HepG2 (cell line): ENCODE data around the gene SLFN12. TPM values are rescaled to one million over a fixed set of nuclear protein-coding genes. Genes with fewer than 3 reads are reported as not detected.

Experiments
- ATAC-seq: fragments of 200-7000 bp; cut with Tn5 transposase; 3 replicates; pipeline ENCODE4 v1.9.1; 2020; ENCODE audit warnings: mild to moderate bottlenecking, moderate library complexity
- BruUV-seq: library from RNA; stranded (reverse); fragments of 400-500 nt; replicated peaks from 2 replicates; lab custom pipeline; 2021; lab: Mats Ljungman, UMichigan
- CTCF ChIA-PET: fragments of 300-600 bp; formaldehyde crosslinking; extraction: SDS; loops from one replicate; lab custom pipeline; 2021; ENCODE audit warnings: low total read pairs, inconsistent platforms, low intra/inter-chr PET ratio; lab: Yijun Ruan, JAX
- POLR2A ChIA-PET: fragments of 350-600 bp; sonication (Branson Sonifier 250); formaldehyde crosslinking; loops from one replicate; lab custom pipeline; 2020; ENCODE audit warnings: antibody characterized with exemption, inconsistent platforms; lab: Yijun Ruan, JAX
- DNase-seq: peaks from one replicate; pipeline ENCODE4 v3.0.0-alpha.2; 2015; ENCODE audit warnings: low spot score
- FAIRE-seq: peaks from 3 replicates; lab custom pipeline; 2011; peaks lifted over from hg19 to GRCh38; lab: Jason Lieb, UNC
- H2AFZ ChIP-seq: one replicate; pipeline ENCODE4 v1.6.1; 2011; ENCODE audit warnings: low read length, inconsistent platforms
- H3K27ac ChIP-seq: fragments of 300-600 bp; 3 replicates; pipeline ENCODE4 v1.8.0; 2011; ENCODE audit warnings: mixed run types, mild to moderate bottlenecking, mixed read lengths, low read length, inconsistent platforms; ENCODE audit not compliant: insufficient read depth; ENCODE audit errors: extremely low read length
- H3K27me3 ChIP-seq, 2 experiments: fragments of 200-600 bp in 1 of 2; 2 replicates in 1 of 2; 3 replicates in 1 of 2; pipeline versions ENCODE4 v1.6.0 to v1.8.0; 2011; ENCODE audit warnings: low read length in 2 of 2, mild to moderate bottlenecking in 2 of 2, moderate library complexity in 2 of 2, inconsistent platforms in 1 of 2; ENCODE audit not compliant: insufficient read depth in 2 of 2, control insufficient read depth in 1 of 2
- H3K36me3 ChIP-seq, 2 experiments: fragments of 200-600 bp in 1 of 2; replicated peaks in 1 of 2; 2 replicates in 1 of 2; 3 replicates in 1 of 2; pipeline versions ENCODE4 v1.5.1 to v1.8.0; 2011; ENCODE audit warnings: low read length in 2 of 2, inconsistent platforms in 1 of 2; ENCODE audit not compliant: insufficient read depth in 2 of 2, control insufficient read depth in 1 of 2
- H3K4me1 ChIP-seq: 2 replicates; pipeline ENCODE4 v1.5.1; 2012; ENCODE audit warnings: low read length, inconsistent platforms; ENCODE audit not compliant: insufficient read depth
- H3K4me2 ChIP-seq: 2 replicates; pipeline ENCODE4 v1.6.0; 2011; ENCODE audit warnings: low read depth, low read length, inconsistent platforms
- H3K4me3 ChIP-seq, 3 experiments: fragments of 200-600 bp in 1 of 3; sonication (generic), shearing (Covaris generic) in 1 of 3; replicated peaks in 1 of 3; 2 replicates each; pipeline ENCODE4 v1.5.1; 2011 to 2016; ENCODE audit warnings: low read length in 3 of 3, inconsistent platforms in 2 of 3, low read depth in 2 of 3, mild to moderate bottlenecking in 2 of 3, control low read depth in 1 of 3, mixed read lengths in 1 of 3; ENCODE audit not compliant: insufficient read depth in 1 of 3
- H3K79me2 ChIP-seq: one replicate; pipeline ENCODE4 v1.6.1; 2011; ENCODE audit warnings: low read length, inconsistent platforms; ENCODE audit not compliant: insufficient read depth
- H3K9ac ChIP-seq: 2 replicates; pipeline ENCODE4 v1.6.0; 2011; ENCODE audit warnings: mild to moderate bottlenecking, low read depth, low read length, inconsistent platforms; ENCODE audit not compliant: insufficient read depth
- H3K9me3 ChIP-seq: 2 replicates; pipeline ENCODE4 v1.5.1; 2012; ENCODE audit warnings: mild to moderate bottlenecking, low read length
- H4K20me1 ChIP-seq: 2 replicates; pipeline ENCODE4 v1.6.0; 2011; ENCODE audit warnings: inconsistent platforms, mild to moderate bottlenecking, low read length, moderate library complexity; ENCODE audit not compliant: insufficient read depth
- KLF9 ChIP-seq: IDR thresholded peaks from 2 replicates; pipeline ENCODE4 v1.6.1; 2016; ENCODE audit warnings: low read depth
- NR2F6 ChIP-seq, 2 experiments: IDR thresholded peaks; 2 replicates each; pipeline ENCODE4 v1.6.1; 2016; ENCODE audit warnings: antibody characterized with exemption in 1 of 2, mild to moderate bottlenecking in 1 of 2
- NRL ChIP-seq: sonication (generic); formaldehyde crosslinking; IDR thresholded peaks from 2 replicates; pipeline ENCODE4 v1.5.0; 2020; ENCODE audit warnings: missing genetic modification reagents, mild to moderate bottlenecking, moderate library complexity, borderline replicate concordance
- PCBP2 ChIP-seq: fragments of 200-400 bp; formaldehyde crosslinking; optimal IDR thresholded peaks from 2 replicates; pipeline ENCODE3; 2018; ENCODE audit warnings: low read length, low read depth; ENCODE audit not compliant: poor library complexity, severe bottlenecking
- PPARG ChIP-seq: conservative IDR thresholded peaks from 2 replicates; pipeline ENCODE4 v1.6.1; 2016; ENCODE audit warnings: missing biosample characterization, missing genetic modification reagents
- RELA ChIP-seq: sonication (generic); formaldehyde crosslinking; IDR thresholded peaks from 2 replicates; pipeline ENCODE4 v1.4.0; 2020; ENCODE audit warnings: missing genetic modification reagents
- THAP11 ChIP-seq: IDR thresholded peaks from 2 replicates; pipeline ENCODE4 v1.6.1; 2016; ENCODE audit warnings: missing biosample characterization, missing genetic modification reagents
- ZNF205 ChIP-seq: IDR thresholded peaks from 2 replicates; pipeline ENCODE4 v1.6.1; 2018; ENCODE audit warnings: missing biosample characterization, missing genetic modification reagents
- WGBS: methylation state at CpG from one replicate; pipeline ENCODE4 v1.1.6; 2017; ENCODE audit warnings: low lambda C conversion rate; 5-methylcytosine and 5-hydroxymethylcytosine counted together
- in situ Hi-C: cut with HindIII; loops from 2 replicates; pipeline ENCODE4 v1.10.0; 2017; ENCODE audit warnings: low pct_unique_long_range_greater_than_20kb; ENCODE audit not compliant: extremely low pct_ligation_motif_present
- intact Hi-C: fragments of 100-400 bp; cut with micrococcal nuclease; formaldehyde crosslinking; loops from one replicate; pipeline ENCODE4 v1.10.0; 2022; ENCODE audit not compliant: unreplicated experiment
- polyA plus RNA-seq, 8 experiments: library from polyadenylated mRNA; depleted of rRNA in 3 of 8; stranded (reverse) in 7 of 8; unstranded in 1 of 8; fragments of >200 nt; fragmentation: Illumina TruSeq in 4 of 8; extraction: Trizol in 4 of 8; gene quantifications; 2 replicates each; pipeline versions ENCODE4 v1.2.1 to v1.2.3, GENCODE V29; 2011 to 2016; ENCODE audit warnings: low read depth in 4 of 8, missing spikeins in 1 of 8, mixed read lengths in 1 of 8; ENCODE audit not compliant: insufficient read depth in 1 of 8
- total RNA-seq, 5 experiments: library from RNA; depleted of rRNA; stranded (reverse); fragments of >200 nt; fragmentation: Illumina TruSeq; extraction: Trizol; gene quantifications; 2 replicates each; pipeline ENCODE4 v1.2.3, GENCODE V29; 2016; ENCODE audit warnings: low read depth in 1 of 5
- TF ChIP-seq, protein P1 (sequence below): sonication (generic); formaldehyde crosslinking; IDR thresholded peaks from 2 replicates; pipeline ENCODE4 v1.5.0; 2020; ENCODE audit warnings: missing genetic modification reagents

SLFN12 gene
- total and polyA plus RNA-seq, 2 of the 13 experiments (the other 11 are each of a cell fraction or from before 2014, with no cell fraction given) = 0.13 TPM; not detected in 1

- Histone ChIP-seq H3K4me2 (no peak overlapping the region), H3K27me3 (peaks cover 7 to 28% of the 10 kb centered on the region in 2 experiments; a peak in 4 of 5 replicates), H3K36me3 (no peaks in the 10 kb centered on the region), H3K9ac (no peak overlapping the region)
- FAIRE-seq = no peak
- ATAC-seq = no peak
- POLR2A ChIA-PET = no interaction called here
- intact Hi-C loops = no loop called here
- TF ChIP-seq THAP11 (CRISPR knock-in tag) (no peak), NR2F6 (IDR thresholded peaks at IDR 0.05) (no peak), NR2F6 (CRISPR knock-in tag; IDR thresholded peaks at IDR 0.05) (no peak), PCBP2 (no peak), ZNF205 (CRISPR knock-in tag) (no peak), PPARG (CRISPR knock-in tag) (no peak), NRL (CRISPR knock-in tag) (no peak), KLF9 (CRISPR knock-in tag) (no peak), RELA (CRISPR knock-in tag) (no peak)
- TF ChIP-seq, protein P1, sequence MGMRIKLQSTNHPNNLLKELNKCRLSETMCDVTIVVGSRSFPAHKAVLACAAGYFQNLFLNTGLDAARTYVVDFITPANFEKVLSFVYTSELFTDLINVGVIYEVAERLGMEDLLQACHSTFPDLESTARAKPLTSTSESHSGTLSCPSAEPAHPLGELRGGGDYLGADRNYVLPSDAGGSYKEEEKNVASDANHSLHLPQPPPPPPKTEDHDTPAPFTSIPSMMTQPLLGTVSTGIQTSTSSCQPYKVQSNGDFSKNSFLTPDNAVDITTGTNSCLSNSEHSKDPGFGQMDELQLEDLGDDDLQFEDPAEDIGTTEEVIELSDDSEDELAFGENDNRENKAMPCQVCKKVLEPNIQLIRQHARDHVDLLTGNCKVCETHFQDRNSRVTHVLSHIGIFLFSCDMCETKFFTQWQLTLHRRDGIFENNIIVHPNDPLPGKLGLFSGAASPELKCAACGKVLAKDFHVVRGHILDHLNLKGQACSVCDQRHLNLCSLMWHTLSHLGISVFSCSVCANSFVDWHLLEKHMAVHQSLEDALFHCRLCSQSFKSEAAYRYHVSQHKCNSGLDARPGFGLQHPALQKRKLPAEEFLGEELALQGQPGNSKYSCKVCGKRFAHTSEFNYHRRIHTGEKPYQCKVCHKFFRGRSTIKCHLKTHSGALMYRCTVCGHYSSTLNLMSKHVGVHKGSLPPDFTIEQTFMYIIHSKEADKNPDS (CRISPR knock-in tag) = no peak
- TF ChIP-seq, all 625 proteins: peak for 0
- no peaks in the 10 kb centered on the region for H3K9me3 ChIP-seq
- no TSS peak for BruUV-seq
- H3K4me3 ChIP-seq = no peak overlapping the region
- 3% methylated on average over 3 of the region's 3 CpGs for WGBS
- DNase-seq = no peak
- H4K20me1 ChIP-seq = no peaks in the 10 kb centered on the region
- CTCF ChIA-PET = no interaction called here
- H3K79me2 ChIP-seq = no peaks in the 10 kb centered on the region
- H2AFZ ChIP-seq = no peak overlapping the region
- H3K4me1 ChIP-seq = no peaks in the 10 kb centered on the region
- H3K27ac ChIP-seq = no peak overlapping the region
- in situ Hi-C loops = no loop called here
These were observed 60.4 kb downstream of the SLFN12 start for GRCh38 chr17:35371934-35372333.
